Femur (tissue), 1 donor: ENCODE data around the gene IL36RN.
"Not testable (repeated sequence)": the region's sequence is repeated elsewhere in the genome, so short reads cannot be mapped to it uniquely, and the experiment has no call there.

Source experiments
- DNase-seq: peaks from one replicate; pipeline ENCODE4 v3.0.0-alpha.2; 2017

Gene IL36RN

DNA sequence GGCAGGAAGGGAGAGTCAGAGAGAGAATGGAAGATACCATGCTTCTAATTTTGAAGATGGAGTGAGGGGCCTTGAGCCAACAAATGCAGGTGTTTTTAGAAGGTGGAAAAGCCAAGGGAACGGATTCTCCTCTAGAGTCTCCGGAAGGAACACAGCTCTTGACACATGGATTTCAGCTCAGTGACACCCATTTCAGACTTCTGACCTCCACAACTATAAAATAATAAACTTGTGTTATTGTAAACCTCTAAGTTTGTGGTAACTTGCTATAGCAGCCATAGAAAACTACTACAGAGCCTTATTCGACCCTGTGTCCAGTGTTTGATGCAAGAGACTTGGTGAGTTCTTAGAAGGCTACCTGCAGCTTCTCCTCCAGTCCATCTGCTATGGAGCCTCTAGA, 16.6 kb downstream of the IL36RN start:
- no peak for DNase-seq

- no peak for DNase-seq
These were observed 18.1 kb downstream of the IL36RN start for GRCh38 chr2:113076954-113077669.

DNA sequence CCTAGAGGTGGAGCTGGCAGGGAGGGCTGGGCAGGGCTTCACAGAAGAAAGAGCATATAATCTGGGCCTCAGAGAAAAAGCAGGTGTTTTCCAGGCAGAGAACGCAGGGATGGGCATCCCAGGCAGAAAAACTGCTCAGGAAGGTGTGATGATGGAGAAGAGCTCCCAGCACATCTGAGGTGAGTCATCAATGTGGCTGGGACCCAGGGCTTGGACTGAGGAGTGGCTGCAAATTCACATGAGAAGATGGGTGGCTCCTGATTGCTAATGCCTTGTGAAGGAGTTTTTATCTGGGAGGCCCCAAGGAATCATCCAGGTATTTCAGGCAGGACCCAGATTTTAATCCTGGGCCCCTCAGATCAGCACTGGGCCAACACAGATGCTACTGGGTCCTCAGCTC, 18.9 kb downstream of the IL36RN start:
- no peak for DNase-seq

DNA sequence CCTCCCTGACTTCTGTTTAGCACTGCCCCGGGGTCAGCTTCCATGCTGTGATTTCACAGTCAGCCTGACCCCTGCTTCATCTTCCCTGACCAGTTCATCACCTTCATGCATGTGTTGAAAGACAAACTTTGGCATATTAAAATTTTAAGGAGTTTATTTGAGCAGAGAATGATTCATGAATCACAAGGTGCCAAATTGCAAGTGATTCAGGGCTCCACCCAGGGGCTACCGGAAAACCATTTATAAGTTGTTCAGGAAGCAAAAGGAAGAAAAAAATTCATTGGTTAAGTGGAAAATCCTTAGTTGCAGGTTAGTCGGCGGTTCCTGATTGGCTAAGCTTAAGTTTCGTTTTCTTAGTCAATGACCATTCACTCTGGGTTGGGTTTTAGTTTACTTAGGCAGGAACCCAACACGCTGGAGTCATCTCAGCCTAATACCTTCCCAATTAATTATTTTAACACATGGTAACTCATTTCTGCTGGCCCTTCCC, 19.4 kb downstream of the IL36RN start:
- DNase-seq: peak; percentile 41

DNA sequence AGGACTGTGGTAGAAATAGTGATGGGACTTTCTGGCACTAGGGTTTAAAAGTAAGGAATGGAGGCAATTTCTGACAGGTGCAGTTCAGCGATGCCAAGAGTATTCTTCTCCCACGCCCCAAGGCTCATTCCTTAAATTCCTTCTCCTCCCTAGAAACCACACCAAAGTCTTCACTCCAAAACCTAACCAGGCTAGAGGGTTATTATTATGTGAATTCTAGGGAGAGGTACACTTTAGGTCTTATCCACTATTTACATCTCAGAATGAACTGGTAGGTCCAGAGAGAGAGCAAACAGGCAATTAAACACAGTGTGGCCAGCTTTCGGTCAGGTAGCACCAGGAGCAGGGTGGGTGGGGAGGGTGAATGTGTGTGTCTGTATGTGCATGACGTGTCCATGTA, 20.1 kb downstream of the IL36RN start:
- DNase-seq: no peak

- peak; percentile 48 for DNase-seq
These were observed 21.1 kb downstream of the IL36RN start for GRCh38 chr2:113080134-113080533.

DNA sequence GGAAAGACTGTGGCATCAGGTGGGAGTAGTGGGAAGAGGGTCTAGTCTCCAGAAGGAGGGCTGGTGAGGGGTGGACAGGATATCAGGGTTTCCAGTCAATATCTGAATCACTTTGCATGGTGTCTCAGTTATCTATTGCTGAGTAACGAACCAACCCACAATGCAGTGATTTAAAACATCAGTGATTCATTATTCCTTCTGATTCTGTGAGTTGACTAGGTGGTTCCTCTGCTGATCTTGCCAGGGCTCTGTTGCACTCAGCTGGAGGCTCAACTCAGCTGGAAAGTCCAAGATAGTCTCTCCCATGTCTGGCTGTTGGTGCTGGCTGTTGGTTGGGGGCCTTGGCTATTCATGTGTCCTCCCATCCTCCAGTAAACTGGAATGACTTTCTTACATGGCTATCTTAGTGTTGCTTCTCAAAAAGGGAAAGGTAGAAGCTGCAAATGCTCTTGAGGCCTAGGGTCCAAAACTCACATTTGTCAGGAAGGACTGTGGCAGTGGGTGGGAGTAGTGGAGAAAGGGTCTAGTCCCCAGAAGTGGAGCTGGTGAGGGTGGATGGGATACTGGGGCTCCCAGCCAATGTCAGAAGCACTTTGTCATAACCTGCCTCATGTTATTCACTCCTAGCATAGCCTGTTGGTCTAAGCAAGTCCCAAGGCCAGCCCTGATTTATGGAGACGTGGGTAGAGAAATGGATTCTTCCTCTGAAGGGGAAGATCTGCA, 22.7 kb downstream of the IL36RN start:
- no peak for DNase-seq

DNA sequence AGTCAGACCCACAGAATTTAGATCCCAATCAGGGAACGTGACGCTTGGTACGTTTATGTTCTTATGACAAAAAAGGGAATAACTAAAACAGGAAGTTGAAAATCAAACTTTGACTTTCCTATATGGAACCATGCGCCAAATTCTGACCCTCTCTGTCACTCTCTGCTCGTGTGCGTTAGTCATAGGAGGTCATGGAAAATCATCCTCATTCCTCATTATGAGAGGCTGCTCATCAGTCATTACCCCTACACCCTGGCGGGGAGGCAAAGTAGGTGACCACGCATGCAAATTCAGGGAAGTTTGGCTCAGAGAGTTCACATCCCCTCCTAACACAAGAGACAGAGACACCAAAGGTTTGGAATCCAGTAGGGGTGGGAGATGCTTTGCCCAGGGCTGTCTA, 24.3 kb downstream of the IL36RN start:
- DNase-seq: no peak

DNA sequence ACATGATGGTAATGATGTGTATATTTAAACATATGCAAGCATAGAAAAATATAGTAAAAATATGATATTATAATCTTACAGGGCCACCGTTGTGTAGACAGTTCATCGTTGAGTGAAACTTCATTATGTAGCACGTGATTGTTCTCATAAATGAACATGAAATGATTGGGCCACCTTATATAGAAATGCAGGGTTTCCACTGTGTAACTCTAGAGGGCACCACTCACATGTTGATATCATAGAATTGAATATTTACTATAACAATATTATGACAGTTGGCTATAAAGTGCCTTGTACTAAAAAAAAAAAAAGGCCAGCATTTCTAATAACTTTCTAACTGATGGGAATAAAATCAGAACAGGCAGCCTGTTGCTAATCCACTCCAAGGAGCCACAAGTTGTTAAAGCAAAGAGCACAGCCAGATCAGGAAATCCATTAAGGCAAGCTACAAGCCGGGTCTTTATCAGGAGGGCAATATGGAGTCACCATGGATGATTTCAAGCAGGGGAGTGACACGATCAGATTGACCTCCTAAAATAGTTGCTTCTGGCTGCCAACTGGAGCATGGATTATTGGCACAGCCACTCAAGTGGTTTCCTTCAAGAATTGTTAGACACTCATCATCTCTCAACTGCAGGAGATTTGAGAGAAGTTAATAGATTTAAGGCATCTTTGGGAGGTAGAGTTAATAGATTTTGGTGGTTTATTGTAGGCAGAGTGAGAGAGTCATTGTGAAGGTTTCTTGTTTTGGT, 25.4 kb downstream of the IL36RN start:
- DNase-seq: no peak

GRCh38 chr2:113085542-113085941, 26.5 kb downstream of the IL36RN start:
- DNase-seq: no peak

GRCh38 chr2:113088213-113088992, 29.4 kb downstream of the IL36RN start:
- no peak for DNase-seq

GRCh38 chr2:113089916-113090315, 30.9 kb downstream of the IL36RN start:
- no peak for DNase-seq

DNA sequence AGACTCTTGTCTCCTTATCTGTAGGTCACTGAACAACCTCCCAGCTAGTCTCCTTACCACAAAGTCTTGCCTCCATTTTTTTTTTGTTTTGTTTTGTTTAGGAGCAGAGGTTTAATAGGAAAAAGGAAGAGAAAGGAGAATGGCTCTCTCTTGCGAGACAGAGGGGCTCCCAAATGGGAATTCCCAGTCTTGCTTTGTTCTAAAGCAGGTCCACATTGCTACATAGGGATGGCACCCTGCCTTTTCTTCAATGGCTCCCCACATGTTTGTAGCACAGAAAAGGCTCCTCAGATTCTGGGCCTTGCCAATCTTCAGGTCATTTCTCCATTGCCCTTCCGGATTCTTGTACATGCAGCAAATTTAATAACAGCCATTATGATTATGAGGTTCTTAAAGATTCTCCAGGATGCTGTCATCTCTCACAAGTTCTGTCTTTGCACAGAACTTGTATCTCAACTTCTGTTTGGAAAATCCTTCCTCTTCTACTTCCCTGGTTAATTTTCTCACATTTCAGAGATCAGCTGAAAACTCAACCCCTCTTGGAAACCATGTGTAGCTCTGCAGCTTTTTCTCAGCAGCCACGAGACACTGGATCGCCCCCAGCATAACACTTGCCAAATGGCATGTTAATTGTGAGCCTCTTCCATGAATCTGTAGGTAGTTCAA, 32.4 kb downstream of the IL36RN start:
- DNase-seq: no peak

- no peak for DNase-seq
These were observed 34.0 kb downstream of the IL36RN start for GRCh38 chr2:113092864-113093612.

GRCh38 chr2:113093613-113093977, 34.6 kb downstream of the IL36RN start:
- DNase-seq: no peak

DNA sequence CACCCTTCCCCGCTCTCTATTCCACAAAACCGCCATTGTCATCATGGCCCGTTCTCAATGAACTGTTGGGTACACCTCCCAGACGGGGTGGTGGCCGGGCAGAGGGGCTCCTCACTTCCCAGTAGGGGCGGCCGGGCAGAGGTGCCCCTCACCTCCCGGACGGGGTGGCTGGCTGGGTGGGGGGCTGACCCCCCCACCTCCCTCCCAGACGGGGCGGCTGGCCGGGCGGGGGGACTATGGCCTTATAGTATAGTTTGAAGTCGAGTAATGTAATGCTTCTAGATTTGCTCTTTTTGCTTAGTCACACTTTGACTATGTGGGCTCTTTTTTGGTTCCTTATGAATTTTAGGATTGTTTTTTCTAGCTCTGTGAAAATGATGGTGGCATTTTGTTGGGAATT, 37.3 kb downstream of the IL36RN start:
- DNase-seq: not testable (repeated sequence)

DNA sequence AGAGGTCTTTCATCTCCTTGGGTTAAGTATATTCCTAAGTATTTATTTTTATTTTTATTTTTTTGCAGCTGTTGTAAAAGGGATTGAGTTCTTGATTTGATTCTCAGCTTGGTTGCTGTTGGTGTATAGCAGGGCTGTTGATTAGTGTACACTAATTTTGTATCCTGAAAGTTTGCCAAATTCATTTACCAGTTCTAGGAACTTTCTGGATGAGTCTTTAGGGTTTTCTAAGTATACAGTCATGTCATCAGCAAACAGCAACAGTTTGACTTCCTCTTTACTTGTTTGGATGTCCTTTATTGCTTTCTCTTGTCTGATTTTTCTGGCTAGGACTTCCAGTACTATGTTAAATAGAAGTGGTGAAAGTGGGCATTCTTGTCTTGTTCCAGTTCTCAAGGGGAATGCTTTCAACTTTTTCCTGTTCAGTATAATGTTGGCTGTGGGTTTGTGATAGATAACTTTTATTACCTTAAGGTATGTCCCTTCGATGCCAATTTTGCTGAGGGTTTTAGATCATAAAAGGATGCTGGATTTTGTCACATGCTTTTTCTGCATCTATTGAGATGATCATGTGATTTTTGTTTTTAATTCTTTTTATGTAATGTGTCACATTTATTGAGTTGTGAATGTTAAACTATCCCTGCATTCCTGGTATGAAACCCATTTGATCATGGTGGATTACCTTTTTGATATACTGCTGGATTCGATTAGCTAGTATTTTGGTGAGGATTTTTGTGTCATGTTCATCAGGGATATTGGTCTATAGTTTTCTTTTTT, 38.0 kb downstream of the IL36RN start:
- not testable (repeated sequence) for DNase-seq

- no peak for DNase-seq
These were observed 39.0 kb downstream of the IL36RN start for GRCh38 chr2:113098041-113098440.

GRCh38 chr2:113098532-113098931, 39.5 kb downstream of the IL36RN start:
- DNase-seq: no peak

DNA sequence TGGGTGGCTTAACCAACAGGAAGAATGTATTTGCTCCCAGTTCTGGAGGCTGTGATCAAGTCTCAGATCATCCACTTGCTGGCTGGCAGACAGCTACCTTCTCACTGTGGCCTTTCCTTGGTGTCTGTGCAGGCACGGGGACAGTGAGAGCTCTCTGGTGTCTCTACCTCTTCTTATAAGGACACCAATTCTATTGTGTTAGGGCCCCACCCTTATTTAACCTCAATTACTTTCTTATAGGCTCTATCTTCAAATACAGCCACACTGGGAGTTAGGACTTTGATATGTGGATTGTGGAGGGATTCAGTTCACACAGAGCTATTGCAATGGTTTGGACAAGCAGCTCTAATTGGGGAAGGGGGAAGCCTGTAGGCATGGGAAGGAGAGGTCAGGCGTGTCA, 43.1 kb downstream of the IL36RN start:
- no peak for DNase-seq

DNA sequence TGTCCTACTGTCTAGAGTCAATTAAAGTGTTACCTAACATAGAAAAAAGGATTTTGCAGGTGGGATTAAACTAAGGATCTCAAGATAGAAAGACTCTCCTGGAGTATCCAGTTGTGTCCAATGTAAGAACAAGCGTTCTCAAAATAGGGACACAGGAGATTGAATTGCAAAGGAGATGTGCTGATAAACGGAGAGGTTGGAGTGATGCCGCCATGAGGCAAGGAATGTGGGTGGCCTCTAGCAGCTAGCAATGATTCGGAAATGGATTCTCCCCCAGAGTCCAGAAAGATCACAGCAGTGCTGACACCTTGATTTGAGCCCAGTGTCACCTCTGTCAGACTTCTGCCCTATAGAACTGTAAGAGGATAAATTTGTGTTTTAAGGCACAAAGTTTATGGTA, 44.3 kb downstream of the IL36RN start:
- no peak for DNase-seq
